GM20000 (cell line): ENCODE measurements around the gene CAPN1.

Experiments
- DNase-seq: peaks from one replicate; pipeline ENCODE4 v3.0.0; 2012; ENCODE audit warnings: low spot score
- CTCF ChIP-seq: IDR thresholded peaks from 2 replicates; pipeline ENCODE4 v1.5.1; 2012; ENCODE audit warnings: mild to moderate bottlenecking, control low read depth; ENCODE audit errors: extremely low read depth, missing control alignments

The CAPN1 gene

GRCh38 chr11:65185869-65186341, 4.2 kb downstream of the CAPN1 start:
- no peak for DNase-seq
- no peak for TF ChIP-seq CTCF

GRCh38 chr11:65186701-65187100, 5.0 kb downstream of the CAPN1 start:
- no peak for DNase-seq
- no peak for TF ChIP-seq CTCF

- TF ChIP-seq CTCF = no peak
- no peak for DNase-seq
These were observed 5.5 kb downstream of the CAPN1 start for GRCh38 chr11:65187146-65187675.

GRCh38 chr11:65187971-65188461, 6.3 kb downstream of the CAPN1 start:
- no peak for TF ChIP-seq CTCF
- no peak for DNase-seq

GRCh38 chr11:65188486-65188885, 6.8 kb downstream of the CAPN1 start:
- no peak for DNase-seq
- no peak for TF ChIP-seq CTCF

- TF ChIP-seq CTCF = no peak
- no peak for DNase-seq
These were observed 7.5 kb downstream of the CAPN1 start for GRCh38 chr11:65189191-65189590.

- DNase-seq = no peak
- no peak for TF ChIP-seq CTCF
These were observed 12.8 kb downstream of the CAPN1 start for GRCh38 chr11:65194564-65194963.
